Mucosa of rectum (tissue), 2 donors: ENCODE results near the gene SPC24.
A peak's percentile ranks its signal among the peaks of the same experiment; 100 is the strongest.
"Not testable (repeated sequence)": the region's sequence is repeated elsewhere in the genome, so short reads cannot be mapped to it uniquely, and the experiment has no call there.

Experiments
- H3K27ac ChIP-seq, 2 donors: one replicate each; pipeline ENCODE4 v1.7.0; 2013; ENCODE audit warnings: inconsistent platforms in 2 of 2, low read depth in 2 of 2, low read length in 2 of 2
- H3K27me3 ChIP-seq, 2 donors: one replicate each; pipeline ENCODE4 v1.7.0; 2013; ENCODE audit warnings: low read length in 2 of 2; ENCODE audit not compliant: control insufficient read depth in 2 of 2, insufficient read depth in 2 of 2
- H3K36me3 ChIP-seq, 2 donors: one replicate each; pipeline ENCODE4 v1.7.0; 2013; ENCODE audit warnings: low read length in 2 of 2; ENCODE audit not compliant: control insufficient read depth in 2 of 2, insufficient read depth in 2 of 2
- H3K4me1 ChIP-seq, 2 donors: one replicate each; pipeline ENCODE4 v1.7.0; 2013; ENCODE audit warnings: low read length in 2 of 2, mild to moderate bottlenecking in 1 of 2; ENCODE audit not compliant: control insufficient read depth in 2 of 2, insufficient read depth in 2 of 2
- H3K4me3 ChIP-seq, 2 donors: one replicate each; pipeline ENCODE4 v1.7.0; 2013; ENCODE audit warnings: low read length in 2 of 2
- H3K9ac ChIP-seq, 2 donors: one replicate each; pipeline ENCODE4 v1.7.0; 2013; ENCODE audit warnings: low read length in 2 of 2, low read depth in 1 of 2, mild to moderate bottlenecking in 1 of 2
- H3K9me3 ChIP-seq, 2 donors: one replicate each; pipeline ENCODE4 v1.7.0; 2013; ENCODE audit warnings: low read length in 2 of 2; ENCODE audit not compliant: control insufficient read depth in 2 of 2
- donor health status: healthy.
- donor health status: Normal muscosa, but diverticular disease.

Gene SPC24

GRCh38 chr19:11191934-11192333, 36.4 kb upstream of the SPC24 start:
- Histone ChIP-seq H3K4me1 (peaks cover 9 to 10% of the 10 kb centered on the region in 2 donors), H3K27ac (peak overlapping the region; percentile 9 to 52), H3K27me3 (no peaks in the 10 kb centered on the region), H3K36me3 (peaks cover 0 to 9% of the 10 kb centered on the region in 2 donors), H3K9me3 (no peaks in the 10 kb centered on the region), H3K9ac (no peak overlapping the region), H3K4me3 (no peak overlapping the region)

GRCh38 chr19:11191273-11191755, 35.7 kb upstream of the SPC24 start:
- Histone ChIP-seq H3K4me1 (peaks cover 7 to 9% of the 10 kb centered on the region in 2 donors), H3K27ac (peak overlapping the region; percentile 9 to 52), H3K36me3 (peaks cover 0 to 9% of the 10 kb centered on the region in 2 donors), H3K9ac (no peak overlapping the region), H3K27me3 (no peaks in the 10 kb centered on the region), H3K9me3 (no peaks in the 10 kb centered on the region), H3K4me3 (no peak overlapping the region)

GRCh38 chr19:11190501-11190900, 34.9 kb upstream of the SPC24 start:
- H3K27ac ChIP-seq = no peak overlapping the region
- H3K9me3 ChIP-seq = no peaks in the 10 kb centered on the region
- H3K4me3 ChIP-seq = no peak overlapping the region
- H3K4me1 ChIP-seq = peaks cover 6 to 7% of the 10 kb centered on the region in 2 donors
- no peaks in the 10 kb centered on the region for H3K27me3 ChIP-seq
- peaks cover 0 to 9% of the 10 kb centered on the region in 2 donors for H3K36me3 ChIP-seq
- H3K9ac ChIP-seq = no peak overlapping the region

- Histone ChIP-seq H3K27ac (no peak overlapping the region), H3K27me3 (no peaks in the 10 kb centered on the region), H3K9ac (no peak overlapping the region), H3K9me3 (no peaks in the 10 kb centered on the region), H3K4me3 (no peak overlapping the region), H3K4me1 (peaks cover 4 to 5% of the 10 kb centered on the region in 2 donors), H3K36me3 (peaks cover 0 to 7% of the 10 kb centered on the region in 2 donors)
These were observed 31.9 kb upstream of the SPC24 start for GRCh38 chr19:11187441-11187840.

GRCh38 chr19:11182994-11183393, 27.4 kb upstream of the SPC24 start:
- Histone ChIP-seq H3K36me3 (peaks cover 2 to 6% of the 10 kb centered on the region in 2 donors), H3K27me3 (no peaks in the 10 kb centered on the region), H3K4me3 (no peak overlapping the region), H3K9me3 (no peaks in the 10 kb centered on the region), H3K4me1 (peaks cover 6 to 10% of the 10 kb centered on the region in 2 donors), H3K27ac (no peak overlapping the region), H3K9ac (no peak overlapping the region)

GRCh38 chr19:11181488-11181887, 25.9 kb upstream of the SPC24 start:
- Histone ChIP-seq H3K27me3 (no peaks in the 10 kb centered on the region), H3K36me3 (peaks cover 2 to 10% of the 10 kb centered on the region in 2 donors), H3K4me1 (peaks cover 6 to 10% of the 10 kb centered on the region in 2 donors), H3K9me3 (no peaks in the 10 kb centered on the region), H3K9ac (no peak overlapping the region), H3K4me3 (no peak overlapping the region), H3K27ac (no peak overlapping the region)

GRCh38 chr19:11180975-11181374, 25.4 kb upstream of the SPC24 start:
- not testable (repeated sequence) for H3K9ac ChIP-seq, H3K27ac ChIP-seq, H3K4me3 ChIP-seq, H3K27me3 ChIP-seq, H3K9me3 ChIP-seq
- peaks cover 2 to 10% of the 10 kb centered on the region in 2 donors for H3K36me3 ChIP-seq
- peaks cover 6 to 10% of the 10 kb centered on the region in 2 donors for H3K4me1 ChIP-seq

GRCh38 chr19:11180346-11180745, 24.8 kb upstream of the SPC24 start:
- peaks cover 2 to 10% of the 10 kb centered on the region in 2 donors for H3K36me3 ChIP-seq
- no peak overlapping the region for H3K9ac ChIP-seq
- no peak overlapping the region for H3K4me3 ChIP-seq
- H3K9me3 ChIP-seq = no peaks in the 10 kb centered on the region
- peaks cover 6 to 10% of the 10 kb centered on the region in 2 donors for H3K4me1 ChIP-seq
- H3K27me3 ChIP-seq = no peaks in the 10 kb centered on the region
- peak overlapping the region in 1 of 2 donors; percentile 35 for H3K27ac ChIP-seq

- peak overlapping the region in 1 of 2 donors; percentile 45 for H3K4me3 ChIP-seq
- no peak overlapping the region for H3K9ac ChIP-seq
- H3K4me1 ChIP-seq = peaks cover 6 to 10% of the 10 kb centered on the region in 2 donors
- no peaks in the 10 kb centered on the region for H3K27me3 ChIP-seq
- H3K9me3 ChIP-seq = no peaks in the 10 kb centered on the region
- H3K36me3 ChIP-seq = peaks cover 2 to 10% of the 10 kb centered on the region in 2 donors
- H3K27ac ChIP-seq = peak overlapping the region in 1 of 2 donors; percentile 10
These were observed 24.2 kb upstream of the SPC24 start for GRCh38 chr19:11179716-11180297.

GRCh38 chr19:11179145-11179465, 23.5 kb upstream of the SPC24 start:
- Histone ChIP-seq H3K4me1 (peaks cover 6 to 10% of the 10 kb centered on the region in 2 donors), H3K36me3 (peaks cover 6 to 16% of the 10 kb centered on the region in 2 donors)
- not testable (repeated sequence) for H3K27me3 ChIP-seq, H3K4me3 ChIP-seq, H3K27ac ChIP-seq, H3K9me3 ChIP-seq, H3K9ac ChIP-seq
